Peyer's patch (tissue), 4 donors: Measurements from ENCODE around the gene SCFD2. TPM values are rescaled to one million over a fixed set of nuclear protein-coding genes. Genes with fewer than 3 reads are reported as not detected.
"Not testable (repeated sequence)": the region's sequence is repeated elsewhere in the genome, so short reads cannot be mapped to it uniquely, and the experiment has no call there.

Experiments
- DNase-seq, 3 donors: peaks; one replicate each; pipeline ENCODE4 v3.0.0-alpha.2; 2017 to 2019
- H3K27ac ChIP-seq, 4 donors: fragments of 200-600 bp; sonication (generic); one replicate each; pipeline ENCODE4 v1.5.1; 2016 to 2019
- H3K27me3 ChIP-seq, 2 donors: fragments of 200-600 bp; sonication (generic); one replicate each; pipeline ENCODE4 v1.5.1; 2019
- H3K36me3 ChIP-seq, 3 donors: fragments of 200-600 bp; sonication (generic); one replicate each; pipeline ENCODE4 v1.5.1; 2016 to 2019
- H3K4me1 ChIP-seq, 4 donors: fragments of 200-600 bp; sonication (generic); one replicate each; pipeline ENCODE4 v1.5.1; 2016 to 2019
- H3K4me3 ChIP-seq, 4 donors: fragments of 200-600 bp; sonication (generic); 1 replicate in 3 of 4; 2 replicates in 1 of 4; pipeline ENCODE4 v1.5.1; 2016 to 2019; ENCODE audit warnings: mild to moderate bottlenecking in 1 of 4
- H3K9me3 ChIP-seq, 4 donors: fragments of 200-600 bp; sonication (generic); one replicate each; pipeline ENCODE4 v1.5.1; 2016 to 2019; ENCODE audit warnings: mild to moderate bottlenecking in 1 of 4
- CTCF ChIP-seq, 6 experiments: fragments of 450-650 bp in 4 of 6; fragments of 200-600 bp in 2 of 6; sonication (generic) in 1 of 6; IDR thresholded peaks; one replicate each; pipeline ENCODE4 v1.5.1; 2017 to 2019; ENCODE audit warnings: antibody characterized with exemption in 6 of 6, mild to moderate bottlenecking in 3 of 6, moderate library complexity in 1 of 6
- POLR2A ChIP-seq, 2 donors: fragments of 450-650 bp; IDR thresholded peaks; one replicate each; pipeline ENCODE4 v1.5.1; 2017; ENCODE audit warnings: antibody characterized with exemption in 2 of 2, mild to moderate bottlenecking in 2 of 2, moderate library complexity in 2 of 2
- total RNA-seq, 4 donors: library from RNA; depleted of rRNA; stranded (reverse); fragments of >200 nt; gene quantifications; one replicate each; pipeline ENCODE4 v1.1.0, GENCODE V29; 2016

SCFD2 gene
- total RNA-seq, 4 donors from 2014 or later, result 17.3 to 165 (median 30.1) TPM

GRCh38 chr4:52996261-52997131 is 369.4 kb downstream of the SCFD2 start:
- DNase-seq, result peak in 1 of 3 donors; percentile 50
- H3K4me1 ChIP-seq, result no peaks in the 10 kb centered on the region
- no peaks in the 10 kb centered on the region for H3K36me3 ChIP-seq
- no peak overlapping the region for H3K4me3 ChIP-seq
- no peak for TF ChIP-seq CTCF (IDR thresholded peaks at IDR 0.05)
- TF ChIP-seq POLR2A (IDR thresholded peaks at IDR 0.05), result no peak
- H3K9me3 ChIP-seq, result no peaks in the 10 kb centered on the region
- H3K27me3 ChIP-seq, result no peaks in the 10 kb centered on the region
- H3K27ac ChIP-seq, result peak overlapping the region; percentile 7 to 35 (median 32)

- DNase-seq, result no peak
- Histone ChIP-seq H3K4me1 (no peaks in the 10 kb centered on the region), H3K4me3 (no peak overlapping the region), H3K27ac (peak overlapping the region in 3 of 4 donors; percentile 7 to 35 (median 32)), H3K27me3 (no peaks in the 10 kb centered on the region), H3K36me3 (no peaks in the 10 kb centered on the region), H3K9me3 (no peaks in the 10 kb centered on the region)
- TF ChIP-seq POLR2A (IDR thresholded peaks at IDR 0.05) (no peak), CTCF (IDR thresholded peaks at IDR 0.05) (no peak)
Observed at GRCh38 chr4:52995360-52996030, 370.4 kb downstream of the SCFD2 start.

- H3K9me3 ChIP-seq, result no peaks in the 10 kb centered on the region
- H3K36me3 ChIP-seq, result no peaks in the 10 kb centered on the region
- no peak for DNase-seq
- TF ChIP-seq POLR2A (IDR thresholded peaks at IDR 0.05) (no peak), CTCF (IDR thresholded peaks at IDR 0.05) (no peak)
- H3K27ac ChIP-seq, result no peak overlapping the region
- H3K4me3 ChIP-seq, result no peak overlapping the region
- no peaks in the 10 kb centered on the region for H3K27me3 ChIP-seq
- H3K4me1 ChIP-seq, result no peaks in the 10 kb centered on the region
Observed at GRCh38 chr4:52994567-52994966, 371.3 kb downstream of the SCFD2 start.

- no peak overlapping the region for H3K27ac ChIP-seq
- H3K36me3 ChIP-seq, result no peaks in the 10 kb centered on the region
- DNase-seq, result no peak
- no peaks in the 10 kb centered on the region for H3K9me3 ChIP-seq
- no peak for TF ChIP-seq POLR2A (IDR thresholded peaks at IDR 0.05)
- TF ChIP-seq CTCF (IDR thresholded peaks at IDR 0.05), result no peak
- H3K4me3 ChIP-seq, result no peak overlapping the region
- H3K4me1 ChIP-seq, result no peaks in the 10 kb centered on the region
- no peaks in the 10 kb centered on the region for H3K27me3 ChIP-seq
Observed at GRCh38 chr4:52993771-52994170, 372.1 kb downstream of the SCFD2 start.

GRCh38 chr4:52992551-52992950 is 373.3 kb downstream of the SCFD2 start:
- DNase-seq, H3K27me3 ChIP-seq, H3K27ac ChIP-seq, H3K9me3 ChIP-seq, H3K36me3 ChIP-seq, H3K4me1 ChIP-seq, H3K4me3 ChIP-seq: not testable (repeated sequence)

GRCh38 chr4:52991472-52991871 is 374.4 kb downstream of the SCFD2 start:
- no peak for TF ChIP-seq CTCF (IDR thresholded peaks at IDR 0.05)
- no peak for TF ChIP-seq POLR2A (IDR thresholded peaks at IDR 0.05)
- no peaks in the 10 kb centered on the region for H3K36me3 ChIP-seq
- H3K9me3 ChIP-seq, result no peaks in the 10 kb centered on the region
- no peak overlapping the region for H3K27ac ChIP-seq
- no peaks in the 10 kb centered on the region for H3K27me3 ChIP-seq
- no peak for DNase-seq
- no peak overlapping the region for H3K4me3 ChIP-seq
- H3K4me1 ChIP-seq, result no peaks in the 10 kb centered on the region
